K562 (cell line): ENCODE results near the gene PHEX. TPM values are rescaled to one million over a fixed set of nuclear protein-coding genes. Genes with fewer than 3 reads are reported as not detected.

Source experiments
- ATAC-seq: fragments of 200-7000 bp; cut with Tn5 transposase; 3 replicates; pipeline ENCODE4 v1.9.1; 2020; ENCODE audit warnings: moderate library complexity
- BruUV-seq: library from RNA; stranded (reverse); fragments of 400-500 nt; replicated peaks from 2 replicates; lab custom pipeline; 2021; lab: Mats Ljungman, UMichigan
- CTCF ChIA-PET: fragments of 300-600 bp; formaldehyde crosslinking; extraction: SDS; loops from one replicate; lab custom pipeline; 2021; ENCODE audit warnings: low intra/inter-chr PET ratio; lab: Yijun Ruan, JAX
- POLR2A ChIA-PET: fragments of 300-600, 350-650 bp; sonication (Branson Sonifier 250); formaldehyde crosslinking; extraction: SDS; loops from one replicate; lab custom pipeline; 2021; ENCODE audit warnings: antibody characterized with exemption, inconsistent platforms; lab: Yijun Ruan, JAX
- DNase-seq, 4 experiments: peaks; one replicate each; pipeline versions ENCODE4 v3.0.0 to v3.0.0-alpha.2; 2011 to 2018; ENCODE audit warnings: low spot score in 3 of 4, mixed read lengths in 3 of 4; ENCODE audit errors: extremely low read depth in 1 of 4
- FAIRE-seq: peaks from 2 replicates; lab custom pipeline; 2011; peaks lifted over from hg19 to GRCh38; lab: Jason Lieb, UNC
- H2AFZ ChIP-seq: 2 replicates; pipeline ENCODE4 v1.6.0; 2011; ENCODE audit warnings: low read depth, low read length, control low read depth, inconsistent platforms
- H3K27ac ChIP-seq: fragments of 200-600 bp; 3 replicates; pipeline ENCODE4 v1.8.0; 2011; ENCODE audit warnings: low read depth, mild to moderate bottlenecking, control low read depth, inconsistent platforms, low read length, moderate library complexity, mixed read lengths; ENCODE audit errors: extremely low read depth
- H3K27me3 ChIP-seq, 2 experiments: fragments of 300-600 bp in 1 of 2; 2 replicates in 1 of 2; 3 replicates in 1 of 2; pipeline versions ENCODE4 v1.6.0 to v1.8.0; 2011; ENCODE audit warnings: inconsistent platforms in 2 of 2, low read length in 2 of 2, mild to moderate bottlenecking in 1 of 2, mixed read lengths in 1 of 2, moderate library complexity in 1 of 2; ENCODE audit not compliant: control insufficient read depth in 2 of 2, insufficient read depth in 2 of 2
- H3K36me3 ChIP-seq: fragments of 300-600 bp; 3 replicates; pipeline ENCODE4 v1.8.0; 2011; ENCODE audit warnings: mild to moderate bottlenecking, low read length, inconsistent platforms; ENCODE audit not compliant: control insufficient read depth, insufficient read depth
- H3K4me1 ChIP-seq, 2 experiments: fragments of 200-600 bp in 1 of 2; replicated peaks in 1 of 2; 2 replicates in 1 of 2; 3 replicates in 1 of 2; pipeline versions ENCODE4 v1.5.1 to v1.8.0; 2011; ENCODE audit warnings: inconsistent platforms in 2 of 2, low read length in 2 of 2, mild to moderate bottlenecking in 1 of 2, mixed read lengths in 1 of 2, moderate library complexity in 1 of 2; ENCODE audit not compliant: control insufficient read depth in 2 of 2, insufficient read depth in 2 of 2
- H3K4me2 ChIP-seq: 2 replicates; pipeline ENCODE4 v1.6.1; 2011; ENCODE audit warnings: low read length, control low read depth, inconsistent platforms, mixed read lengths; ENCODE audit not compliant: insufficient read depth
- H3K4me3 ChIP-seq: fragments of 200-600 bp; sonication (generic), shearing (Covaris generic); 2 replicates; pipeline ENCODE4 v1.5.1; 2016; ENCODE audit warnings: control low read depth, inconsistent platforms
- H3K79me2 ChIP-seq: fragments of 200-600 bp; 3 replicates; pipeline ENCODE4 v1.8.0; 2011; ENCODE audit warnings: low read length, inconsistent platforms; ENCODE audit not compliant: control insufficient read depth, insufficient read depth
- H3K9ac ChIP-seq, 2 experiments: 2 replicates each; pipeline versions ENCODE4 v1.6.0 to v1.6.1; 2011; ENCODE audit warnings: low read depth in 2 of 2, low read length in 2 of 2, control low read depth in 1 of 2, inconsistent platforms in 1 of 2, mild to moderate bottlenecking in 1 of 2, mixed read lengths in 1 of 2; ENCODE audit not compliant: insufficient read depth in 1 of 2
- H3K9me1 ChIP-seq: one replicate; pipeline ENCODE4 v1.6.0; 2011; ENCODE audit warnings: inconsistent platforms, mild to moderate bottlenecking, low read length, moderate library complexity; ENCODE audit not compliant: control insufficient read depth, insufficient read depth
- H3K9me3 ChIP-seq: replicated peaks from 2 replicates; pipeline ENCODE4 v1.5.1; 2011; ENCODE audit warnings: low read depth, low read length, inconsistent platforms; ENCODE audit not compliant: control insufficient read depth, insufficient read depth
- H4K20me1 ChIP-seq: replicated peaks from 2 replicates; pipeline ENCODE4 v1.6.1; 2011; ENCODE audit warnings: low read length, inconsistent platforms, mixed read lengths; ENCODE audit not compliant: control insufficient read depth, insufficient read depth
- CTCF ChIP-seq, 3 experiments: IDR thresholded peaks in 2 of 3; conservative IDR thresholded peaks in 1 of 3; 2 replicates each; pipeline ENCODE4 v1.5.1; 2011 to 2012; ENCODE audit warnings: low read length in 3 of 3, mild to moderate bottlenecking in 3 of 3, control low read depth in 2 of 3, improper control_type of control experiment in 1 of 3, inconsistent platforms in 1 of 3, low read depth in 1 of 3, mixed read lengths in 1 of 3, moderate library complexity in 1 of 3; ENCODE audit not compliant: insufficient read depth in 2 of 3
- FIP1L1 ChIP-seq: fragments of 200-400 bp; formaldehyde crosslinking; IDR thresholded peaks from 2 replicates; pipeline ENCODE4 v1.6.1; 2018; ENCODE audit warnings: mild to moderate bottlenecking, low read depth, low read length; ENCODE audit not compliant: poor library complexity, severe bottlenecking
- RAD21 ChIP-seq, 2 experiments: fragments of 250-450 bp in 1 of 2; fragments of 450-650 bp in 1 of 2; sonication (Bioruptor Pico) in 1 of 2; formaldehyde crosslinking in 1 of 2; IDR thresholded peaks in 1 of 2; conservative IDR thresholded peaks in 1 of 2; 2 replicates each; pipeline versions ENCODE4 v1.4.0 to v1.8.0; 2020 to 2022; ENCODE audit warnings: mild to moderate bottlenecking in 2 of 2, moderate library complexity in 1 of 2
- SMC3 ChIP-seq: conservative IDR thresholded peaks from 2 replicates; pipeline ENCODE4 v1.6.1; 2011; ENCODE audit warnings: low read depth, low read length, improper control_type of control experiment; ENCODE audit not compliant: insufficient read depth
- ZNF384 ChIP-seq: IDR thresholded peaks from 2 replicates; pipeline ENCODE4 v1.6.1; 2012; ENCODE audit warnings: low read depth, low read length, improper control_type of control experiment
- WGBS: fragments of 100-300 bp; shearing (Covaris generic); methylation state at CpG from one replicate; pipeline ENCODE4 v1.1.6; 2016; ENCODE audit warnings: low coverage, mixed read lengths; ENCODE audit not compliant: insufficient coverage; ENCODE audit errors: missing lambda C conversion rate; 5-methylcytosine and 5-hydroxymethylcytosine counted together
- in situ Hi-C: fragments of 300-500 bp; cut with MboI; formaldehyde crosslinking; loops from 4 replicates; pipeline ENCODE4 v1.15.0; 2018; ENCODE audit warnings: inconsistent platforms, mixed read lengths
- intact Hi-C: fragments of 100-400 bp; cut with micrococcal nuclease; formaldehyde crosslinking; loops from 2 replicates; pipeline ENCODE4 v1.14.2; 2022
- polyA plus RNA-seq, 8 experiments: library from polyadenylated mRNA; depleted of rRNA in 4 of 8; stranded (reverse) in 5 of 8; unstranded in 3 of 8; fragments of >200 nt; fragmentation: Nextera tagmentation in 2 of 8; fragmentation: Illumina TruSeq in 1 of 8; extraction: Ambion mirVana in 2 of 8; extraction: Trizol in 1 of 8; gene quantifications; 2 replicates each; pipeline versions ENCODE4 v1.2.1 to v1.2.3, GENCODE V29; 2011 to 2014; ENCODE audit warnings: inconsistent platforms in 1 of 8, missing spikeins in 1 of 8
- total RNA-seq, 7 experiments: library from RNA; depleted of rRNA in 6 of 7; stranded (reverse); fragments of >200 nt in 6 of 7; fragmentation: Illumina TruSeq in 2 of 7; extraction: Trizol in 2 of 7; gene quantifications; 2 replicates each; pipeline versions ENCODE4 v1.2.1 to v1.2.3, GENCODE V29; 2011 to 2021; ENCODE audit warnings: low replicate concordance in 1 of 7
- TF ChIP-seq, protein P1 (sequence below), 2 experiments: fragments of 450-650 bp; formaldehyde crosslinking in 1 of 2; IDR thresholded peaks; 2 replicates each; pipeline versions ENCODE4 v1.4.0 to v1.6.1; 2014 to 2020; ENCODE audit warnings: mild to moderate bottlenecking in 2 of 2, borderline replicate concordance in 1 of 2, low read depth in 1 of 2

The PHEX gene
- total and polyA plus RNA-seq, 9 of the 15 experiments (the other 6 are each of a cell fraction or from before 2014, with no cell fraction given), result 0.01 to 0.11 (median 0.04) TPM; not detected in 6

GRCh38 chrX:22135994-22136684 lies 104.0 kb downstream of the PHEX start:
- Histone ChIP-seq H3K9ac (no peak overlapping the region), H3K4me1 (no peaks in the 10 kb centered on the region), H3K27ac (no peak overlapping the region), H3K27me3 (no peaks in the 10 kb centered on the region), H4K20me1 (no peaks in the 10 kb centered on the region), H3K36me3 (no peaks in the 10 kb centered on the region), H3K4me2 (no peak overlapping the region), H2AFZ (no peak overlapping the region), H3K4me3 (no peak overlapping the region), H3K79me2 (no peaks in the 10 kb centered on the region), H3K9me3 (no peaks in the 10 kb centered on the region), H3K9me1 (no peaks in the 10 kb centered on the region)
- POLR2A ChIA-PET, result no interaction called here
- ATAC-seq, result no peak
- TF ChIP-seq FIP1L1, result no peak
- peak; percentile 51 to 57 for TF ChIP-seq RAD21 (CRISPR knock-in tag; conservative IDR thresholded peaks at IDR 0.05 in 1 of 2, IDR thresholded peaks at IDR 0.05 in 1 of 2)
- peak; percentile 17; the same call in 1 of the 2 replicates for TF ChIP-seq SMC3
- TF ChIP-seq ZNF384, result peak; percentile 34; the same call in 1 of the 2 replicates
- TF ChIP-seq, protein P1, sequence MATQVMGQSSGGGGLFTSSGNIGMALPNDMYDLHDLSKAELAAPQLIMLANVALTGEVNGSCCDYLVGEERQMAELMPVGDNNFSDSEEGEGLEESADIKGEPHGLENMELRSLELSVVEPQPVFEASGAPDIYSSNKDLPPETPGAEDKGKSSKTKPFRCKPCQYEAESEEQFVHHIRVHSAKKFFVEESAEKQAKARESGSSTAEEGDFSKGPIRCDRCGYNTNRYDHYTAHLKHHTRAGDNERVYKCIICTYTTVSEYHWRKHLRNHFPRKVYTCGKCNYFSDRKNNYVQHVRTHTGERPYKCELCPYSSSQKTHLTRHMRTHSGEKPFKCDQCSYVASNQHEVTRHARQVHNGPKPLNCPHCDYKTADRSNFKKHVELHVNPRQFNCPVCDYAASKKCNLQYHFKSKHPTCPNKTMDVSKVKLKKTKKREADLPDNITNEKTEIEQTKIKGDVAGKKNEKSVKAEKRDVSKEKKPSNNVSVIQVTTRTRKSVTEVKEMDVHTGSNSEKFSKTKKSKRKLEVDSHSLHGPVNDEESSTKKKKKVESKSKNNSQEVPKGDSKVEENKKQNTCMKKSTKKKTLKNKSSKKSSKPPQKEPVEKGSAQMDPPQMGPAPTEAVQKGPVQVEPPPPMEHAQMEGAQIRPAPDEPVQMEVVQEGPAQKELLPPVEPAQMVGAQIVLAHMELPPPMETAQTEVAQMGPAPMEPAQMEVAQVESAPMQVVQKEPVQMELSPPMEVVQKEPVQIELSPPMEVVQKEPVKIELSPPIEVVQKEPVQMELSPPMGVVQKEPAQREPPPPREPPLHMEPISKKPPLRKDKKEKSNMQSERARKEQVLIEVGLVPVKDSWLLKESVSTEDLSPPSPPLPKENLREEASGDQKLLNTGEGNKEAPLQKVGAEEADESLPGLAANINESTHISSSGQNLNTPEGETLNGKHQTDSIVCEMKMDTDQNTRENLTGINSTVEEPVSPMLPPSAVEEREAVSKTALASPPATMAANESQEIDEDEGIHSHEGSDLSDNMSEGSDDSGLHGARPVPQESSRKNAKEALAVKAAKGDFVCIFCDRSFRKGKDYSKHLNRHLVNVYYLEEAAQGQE (IDR thresholded peaks at IDR 0.05; ENCODE audit: borderline replicate concordance), result peak; percentile 34; the same call in 1 of the 2 replicates
- TF ChIP-seq, protein P1 (CRISPR knock-in tag; IDR thresholded peaks at IDR 0.05; ENCODE audit: low read depth), result no peak
- TF ChIP-seq CTCF (IDR thresholded peaks at IDR 0.05 in 2 of 3, conservative IDR thresholded peaks at IDR 0.05 in 1 of 3; ENCODE audit: insufficient read depth in 2 of 3, low read depth in 1 of 3, low read length in 3 of 3), result peak; percentile 35 to 73 (median 38); a peak in 4 of 6 replicates
- CTCF ChIA-PET, result interaction anchor here (0.6 to 0.7 kb wide), 6 partner anchors 20 to 1498 kb away, joined by 3 to 5 read pairs (median 3); no protein-coding TSS in a partner anchor
- in situ Hi-C loops, result no loop called here
- no TSS peak for BruUV-seq
- FAIRE-seq, result peak; percentile 19
- DNase-seq, result peak; percentile 27 to 49 (median 39)
- intact Hi-C loops, result loop anchor here (5.0 to 10.0 kb wide), 3 partner anchors 56 to 1479 kb away; no protein-coding TSS in a partner anchor
- 0% methylated on average over 7 of the region's 11 CpGs for WGBS
